Measurements from ENCODE around the gene SELENON.

SELENON gene

GRCh38 chr1:25867210-25867991 lies 67.4 kb downstream of the SELENON start:
- POLR2A ChIA-PET = no interaction called here
- H3K4me1 ChIP-seq (ENCODE audit: control insufficient read depth, insufficient read depth, low read length) = no peaks in the 10 kb centered on the region
- CTCF ChIA-PET = interaction anchor here (1.2 kb wide), 1 partner anchor 28 kb away, joined by 4 read pairs; no protein-coding TSS in a partner anchor

More at GRCh38 chr1:25867210-25867991, 67.4 kb downstream of the SELENON start:
- Histone ChIP-seq H3K27ac (ENCODE audit: extremely low read depth, low read depth, low read length) (no peak overlapping the region), H3K4me3 (ENCODE audit: low read depth, low read length) (no peak overlapping the region), H3K36me3 (ENCODE audit: control insufficient read depth in 2 of 2, insufficient read depth in 1 of 2, low read length in 2 of 2) (peaks cover 0 to 33% of the 10 kb centered on the region in 2 experiments; a peak in 1 of 3 replicates), H3K9me3 (ENCODE audit: control insufficient read depth, insufficient read depth, low read depth, low read length) (no peaks in the 10 kb centered on the region)
- TF ChIP-seq ZNF514 (tag by site-specific recombination; IDR thresholded peaks at IDR 0.05) = no peak
- no peak for TF ChIP-seq ZXDB (tag by site-specific recombination; IDR thresholded peaks at IDR 0.05)
- TF ChIP-seq MYNN (tag by site-specific recombination; IDR thresholded peaks at IDR 0.05; ENCODE audit: borderline replicate concordance) = no peak
- no peak for TF ChIP-seq GLI2 (tag by site-specific recombination; IDR thresholded peaks at IDR 0.05; ENCODE audit: borderline replicate concordance, low read depth)
- TF ChIP-seq ZNF621 (tag by site-specific recombination; IDR thresholded peaks at IDR 0.05) = no peak
- no peak for TF ChIP-seq ZNF112 (tag by site-specific recombination; IDR thresholded peaks at IDR 0.05)
- TF ChIP-seq GLIS2 (tag by site-specific recombination; IDR thresholded peaks at IDR 0.05) = no peak
- TF ChIP-seq OSR2 (tag by site-specific recombination; IDR thresholded peaks at IDR 0.05) = no peak
- no peak for TF ChIP-seq ZBTB20 (tag by site-specific recombination; IDR thresholded peaks at IDR 0.05)
- no peak for TF ChIP-seq ZNF362 (tag by site-specific recombination; IDR thresholded peaks at IDR 0.05)
- TF ChIP-seq ZNF555 (tag by site-specific recombination; conservative IDR thresholded peaks at IDR 0.05) = no peak
- TF ChIP-seq ZNF146 (tag by site-specific recombination; IDR thresholded peaks at IDR 0.05) = no peak
- TF ChIP-seq ZNF449 (tag by site-specific recombination; IDR thresholded peaks at IDR 0.05) = no peak
- TF ChIP-seq FEZF1 (tag by site-specific recombination; IDR thresholded peaks at IDR 0.05) = no peak
- no peak for TF ChIP-seq ZNF223 (tag by site-specific recombination; IDR thresholded peaks at IDR 0.05)
- TF ChIP-seq ZNF560 (tag by site-specific recombination; IDR thresholded peaks at IDR 0.05; ENCODE audit: borderline replicate concordance) = no peak
- no peak for TF ChIP-seq ZNF580 (tag by site-specific recombination; IDR thresholded peaks at IDR 0.05)
- no peak for TF ChIP-seq ZNF140 (tag by site-specific recombination; IDR thresholded peaks at IDR 0.05)

All from HEK293 (cell line).